Daoy (cell line): ENCODE data around the gene POLA2. TPM values are rescaled to one million over a fixed set of nuclear protein-coding genes. Genes with fewer than 3 reads are reported as not detected.
A peak's percentile ranks its signal among the peaks of the same experiment; 100 is the strongest.

Experiments
- DNase-seq: peaks from one replicate; pipeline ENCODE4 v3.0.0-alpha.2; 2015; ENCODE audit warnings: low read depth
- total RNA-seq: library from RNA; depleted of rRNA; stranded (reverse); fragments of >200 nt; shearing (Covaris generic); gene quantifications from 2 replicates; pipeline ENCODE4 v1.2.3, GENCODE V29; 2014

Gene POLA2
- total RNA-seq, 1 experiment from 2014 or later, result 26.5 TPM

GRCh38 chr11:65307298-65308229 is 45.8 kb downstream of the POLA2 start:
- DNase-seq, result peak; percentile 33

- peak; percentile 39 for DNase-seq
These were observed 46.6 kb downstream of the POLA2 start for GRCh38 chr11:65308281-65308891.

- DNase-seq, result no peak
These were observed 47.2 kb downstream of the POLA2 start for GRCh38 chr11:65309006-65309405.

- DNase-seq, result no peak
These were observed 48.5 kb downstream of the POLA2 start for GRCh38 chr11:65310215-65310614.

GRCh38 chr11:65310736-65311135 is 49.0 kb downstream of the POLA2 start:
- no peak for DNase-seq

- DNase-seq, result peak; percentile 70
These were observed 49.5 kb downstream of the POLA2 start for GRCh38 chr11:65311170-65311678.

- DNase-seq, result peak; percentile 86
These were observed 52.9 kb downstream of the POLA2 start, which contains the start of gene CDC42EP2 for GRCh38 chr11:65314501-65315203. TSS of gene CDC42EP2 (plus strand) at chr11:65314866. CDS start at chr11:65320899, 6,033 bp downstream.

GRCh38 chr11:65315204-65315865 is 53.6 kb downstream of the POLA2 start:
- peak; percentile 87 for DNase-seq

- no peak for DNase-seq
These were observed 54.1 kb downstream of the POLA2 start for GRCh38 chr11:65315866-65316226.

GRCh38 chr11:65316227-65317024 is 54.7 kb downstream of the POLA2 start:
- peak; percentile 74 for DNase-seq

GRCh38 chr11:65317025-65317786 is 55.4 kb downstream of the POLA2 start:
- peak; percentile 82 for DNase-seq

- no peak for DNase-seq
These were observed 58.8 kb downstream of the POLA2 start for GRCh38 chr11:65320386-65321075.

GRCh38 chr11:65321076-65321475 is 59.3 kb downstream of the POLA2 start:
- no peak for DNase-seq

GRCh38 chr11:65321828-65322485 is 60.2 kb downstream of the POLA2 start:
- DNase-seq, result no peak

- no peak for DNase-seq
These were observed 62.1 kb downstream of the POLA2 start for GRCh38 chr11:65323813-65324212.

GRCh38 chr11:65325435-65325834 is 63.7 kb downstream of the POLA2 start:
- DNase-seq, result no peak

- no peak for DNase-seq
These were observed 65.3 kb downstream of the POLA2 start for GRCh38 chr11:65327021-65327420.

- DNase-seq, result no peak
These were observed 67.7 kb downstream of the POLA2 start for GRCh38 chr11:65329478-65329877.

- peak; percentile 84 for DNase-seq
These were observed 68.2 kb downstream of the POLA2 start for GRCh38 chr11:65329944-65330403.
